Endothelial cell of umbilical vein (primary cell): Measurements from ENCODE around the gene CNTRL. TPM values are rescaled to one million over a fixed set of nuclear protein-coding genes. Genes with fewer than 3 reads are reported as not detected.

Experiments used
- BruUV-seq: library from RNA; stranded (reverse); fragments of 400-500 nt; replicated peaks from 2 replicates; lab custom pipeline; 2021; lab: Mats Ljungman, UMichigan
- CTCF ChIA-PET: fragments of 300-600, 350-600 bp; sonication (Branson Sonifier 250); formaldehyde crosslinking; loops from one replicate; lab custom pipeline; 2021; ENCODE audit warnings: antibody characterized with exemption, inconsistent platforms; lab: Charles Lee
- POLR2A ChIA-PET: fragments of 300-600, 350-600 bp; sonication (Branson Sonifier 250); formaldehyde crosslinking; loops from one replicate; lab custom pipeline; 2021; ENCODE audit warnings: antibody characterized with exemption, inconsistent platforms; lab: Charles Lee
- DNase-seq: peaks from one replicate; pipeline ENCODE4 v3.0.0-alpha.2; 2011; ENCODE audit warnings: low read depth, low spot score
- FAIRE-seq: peaks from 2 replicates; lab custom pipeline; 2011; peaks lifted over from hg19 to GRCh38; lab: Jason Lieb, UNC
- H2AFZ ChIP-seq: 2 replicates; pipeline ENCODE4 v1.6.0; 2012; ENCODE audit warnings: low read depth, low read length, control low read depth, inconsistent platforms
- H3K27ac ChIP-seq: 2 replicates; pipeline ENCODE4 v1.5.1; 2011; ENCODE audit warnings: low read depth, mild to moderate bottlenecking, control low read depth, low read length, moderate library complexity; ENCODE audit not compliant: insufficient read depth
- H3K27me3 ChIP-seq, 2 experiments: 2 replicates each; pipeline versions ENCODE4 v1.6.0 to v1.6.1; 2011; ENCODE audit warnings: low read length in 2 of 2, mixed read lengths in 1 of 2; ENCODE audit not compliant: control insufficient read depth in 2 of 2, insufficient read depth in 2 of 2
- H3K36me3 ChIP-seq, 2 experiments: 2 replicates in 1 of 2; 3 replicates in 1 of 2; pipeline ENCODE4 v1.5.1; 2011; ENCODE audit warnings: low read length in 2 of 2, mild to moderate bottlenecking in 1 of 2, moderate library complexity in 1 of 2; ENCODE audit not compliant: control insufficient read depth in 2 of 2, insufficient read depth in 2 of 2; ENCODE audit errors: extremely low read depth in 1 of 2
- H3K4me1 ChIP-seq: 3 replicates; pipeline ENCODE4 v1.5.1; 2011; ENCODE audit warnings: mild to moderate bottlenecking, low read length; ENCODE audit not compliant: control insufficient read depth, insufficient read depth; ENCODE audit errors: extremely low read depth
- H3K4me2 ChIP-seq: 2 replicates; pipeline ENCODE4 v1.6.1; 2011; ENCODE audit warnings: low read length, control low read depth, mixed read lengths; ENCODE audit not compliant: insufficient read depth
- H3K4me3 ChIP-seq, 3 experiments: fragments of 200-600 bp in 1 of 3; sonication (generic), shearing (Covaris generic) in 1 of 3; replicated peaks in 1 of 3; 2 replicates each; pipeline ENCODE4 v1.5.1; 2011 to 2016; ENCODE audit warnings: control low read depth in 3 of 3, low read length in 3 of 3, mild to moderate bottlenecking in 2 of 3, inconsistent platforms in 1 of 3, low read depth in 1 of 3, moderate library complexity in 1 of 3; ENCODE audit not compliant: insufficient read depth in 1 of 3
- H3K79me2 ChIP-seq: 2 replicates; pipeline ENCODE4 v1.6.0; 2012; ENCODE audit warnings: low read length, inconsistent platforms; ENCODE audit not compliant: control insufficient read depth, insufficient read depth
- H3K9ac ChIP-seq: replicated peaks from 2 replicates; pipeline ENCODE3; 2011; ENCODE audit warnings: low read length, control low read depth; ENCODE audit not compliant: insufficient read depth; ENCODE audit errors: extremely low read depth
- H3K9me1 ChIP-seq: replicated peaks from 3 replicates; pipeline ENCODE4 v1.6.0; 2011; ENCODE audit warnings: mild to moderate bottlenecking, low read length; ENCODE audit not compliant: control insufficient read depth, insufficient read depth; ENCODE audit errors: extremely low read depth
- H3K9me3 ChIP-seq: replicated peaks from 2 replicates; pipeline ENCODE4 v1.5.1; 2012; ENCODE audit warnings: low read length, inconsistent platforms; ENCODE audit not compliant: control insufficient read depth, insufficient read depth
- H4K20me1 ChIP-seq: replicated peaks from 2 replicates; pipeline ENCODE3; 2011; ENCODE audit warnings: mild to moderate bottlenecking, low read length; ENCODE audit not compliant: control insufficient read depth, insufficient read depth; ENCODE audit errors: extremely low read depth
- CTCF ChIP-seq, 2 donors: IDR thresholded peaks; 1 replicate in 1 of 2; 2 replicates in 1 of 2; pipeline ENCODE4 v1.5.1; 2011; ENCODE audit warnings: low read length in 2 of 2, mild to moderate bottlenecking in 2 of 2, moderate library complexity in 2 of 2, control low read depth in 1 of 2, inconsistent platforms in 1 of 2, low read depth in 1 of 2; ENCODE audit not compliant: insufficient read depth in 1 of 2; ENCODE audit errors: extremely low read depth in 1 of 2
- EZH2 ChIP-seq: IDR thresholded peaks from 2 replicates; pipeline ENCODE4 v1.6.1; 2012; ENCODE audit warnings: borderline replicate concordance, low read depth, mild to moderate bottlenecking, moderate library complexity, low read length, inconsistent platforms; ENCODE audit not compliant: severe bottlenecking
- FOS ChIP-seq: IDR thresholded peaks from 2 replicates; pipeline ENCODE4 v1.6.1; 2011; ENCODE audit warnings: mild to moderate bottlenecking, low read length, moderate library complexity, borderline replicate concordance; ENCODE audit not compliant: insufficient read depth
- GATA2 ChIP-seq: IDR thresholded peaks from 2 replicates; pipeline ENCODE4 v1.7.0; 2011; ENCODE audit warnings: low read depth, mild to moderate bottlenecking, moderate library complexity, mixed read lengths, low read length; ENCODE audit not compliant: insufficient read length, insufficient read depth
- JUN ChIP-seq: IDR thresholded peaks from 2 replicates; pipeline ENCODE4 v1.6.1; 2011; ENCODE audit warnings: borderline replicate concordance, low read depth; ENCODE audit not compliant: insufficient read length, insufficient read depth
- MAX ChIP-seq: IDR thresholded peaks from 2 replicates; pipeline ENCODE4 v1.6.1; 2011; ENCODE audit not compliant: insufficient read depth, insufficient read length
- MYC ChIP-seq: IDR thresholded peaks from one replicate; pipeline ENCODE4 v1.6.1; 2011; ENCODE audit warnings: mild to moderate bottlenecking, low read depth, low read length
- POLR2A ChIP-seq: IDR thresholded peaks from 2 replicates; pipeline ENCODE4 v1.6.1; 2012; ENCODE audit warnings: low read depth, mild to moderate bottlenecking, control low read depth, low read length
- POLR2AphosphoS5 ChIP-seq: IDR thresholded peaks from 2 replicates; pipeline ENCODE4 v1.6.1; 2012; ENCODE audit warnings: low read depth, mild to moderate bottlenecking, control low read depth, low read length, moderate library complexity; ENCODE audit not compliant: insufficient read depth
- dilution Hi-C: fragments of 300-500 bp; cut with MboI; formaldehyde crosslinking; loops from one replicate; pipeline ENCODE4 v1.15.0; 2019; ENCODE audit warnings: low sequenced_read_pairs; ENCODE audit not compliant: extremely low pct_ligation_motif_present
- intact Hi-C: fragments of 100-400 bp; cut with micrococcal nuclease; formaldehyde crosslinking; loops from one replicate; pipeline ENCODE4 v1.10.0; 2022
- polyA plus RNA-seq, 4 experiments: library from polyadenylated mRNA; depleted of rRNA in 3 of 4; stranded (reverse) in 3 of 4; unstranded in 1 of 4; fragments of >200 nt; gene quantifications; 2 replicates each; pipeline versions ENCODE4 v1.2.1 to v1.2.3, GENCODE V29; 2011 to 2012; ENCODE audit warnings: missing spikeins in 1 of 4
- total RNA-seq: library from RNA; stranded (reverse); gene quantifications from 2 replicates; pipeline ENCODE4 v1.2.3, GENCODE V29; 2021

Gene CNTRL
- total and polyA plus RNA-seq, 2 donors (not counting 3 experiments of a cell fraction or from before 2014, with no cell fraction given): 6.1 to 21.8 TPM

- Histone ChIP-seq H3K79me2 (no peaks in the 10 kb centered on the region), H4K20me1 (no peaks in the 10 kb centered on the region), H2AFZ (peak overlapping the region; percentile 87), H3K4me3 (no peak overlapping the region), H3K9me1 (no peaks in the 10 kb centered on the region), H3K4me2 (peak overlapping the region; percentile 70), H3K4me1 (peaks cover 27% of the 10 kb centered on the region), H3K27me3 (no peaks in the 10 kb centered on the region), H3K9me3 (no peaks in the 10 kb centered on the region), H3K27ac (no peak overlapping the region), H3K9ac (no peak overlapping the region), H3K36me3 (no peaks in the 10 kb centered on the region)
- peak; percentile 52 for DNase-seq
- dilution Hi-C loops: no loop called here
- CTCF ChIA-PET: interaction anchor here (1.0 to 9.1 kb wide), 8 partner anchors 8 to 309 kb away, joined by 3 to 127 read pairs (median 17); partner anchors contain the start of gene C5
- FAIRE-seq: no peak
- POLR2A ChIA-PET: no interaction called here
- no TSS peak for BruUV-seq
- intact Hi-C loops: loop anchor here (5.0 kb wide), 1 partner anchor 436 kb away; no protein-coding TSS in a partner anchor
- TF ChIP-seq MAX: no peak
Observed at GRCh38 chr9:121057821-121058220, 16.9 kb upstream of the CNTRL start.

- ChIA-PET POLR2A (interaction anchor here (1.0 kb wide), 1 partner anchor 164 kb away, joined by 3 read pairs; no protein-coding TSS in a partner anchor), CTCF (interaction anchor here (0.6 to 9.1 kb wide), 48 partner anchors 9 to 448 kb away, joined by 3 to 305 read pairs (median 4); partner anchors contain the start of genes C5, CNTRL, FBXW2 and PHF19)
- Histone ChIP-seq H3K9ac (no peak overlapping the region), H3K9me1 (no peaks in the 10 kb centered on the region), H3K27me3 (no peaks in the 10 kb centered on the region), H3K36me3 (no peaks in the 10 kb centered on the region), H4K20me1 (no peaks in the 10 kb centered on the region), H3K4me3 (no peak overlapping the region), H3K79me2 (no peaks in the 10 kb centered on the region), H3K4me2 (no peak overlapping the region), H3K4me1 (peaks cover 27% of the 10 kb centered on the region), H3K27ac (no peak overlapping the region), H2AFZ (peak overlapping the region; percentile 27), H3K9me3 (no peaks in the 10 kb centered on the region)
- FAIRE-seq (no peak), DNase-seq (no peak)
- dilution Hi-C loops: no loop called here
- intact Hi-C loops: loop anchor here (5.0 kb wide), 1 partner anchor 437 kb away; no protein-coding TSS in a partner anchor
- no TSS peak for BruUV-seq
- no peak for TF ChIP-seq EZH2
- TF ChIP-seq MYC: no peak
- no peak for TF ChIP-seq CTCF (IDR thresholded peaks at IDR 0.05; ENCODE audit: extremely low read depth in 1 of 2, insufficient read depth in 1 of 2, low read depth in 1 of 2, low read length in 2 of 2)
- no peak for TF ChIP-seq MAX
- no peak for TF ChIP-seq FOS
- TF ChIP-seq GATA2: no peak
- no peak for TF ChIP-seq JUN
- TF ChIP-seq POLR2AphosphoS5: no peak
- TF ChIP-seq POLR2A: no peak
Observed at GRCh38 chr9:121059513-121059912, 15.2 kb upstream of the CNTRL start.
